KOPT-K1 (cell line): Measurements from ENCODE around the gene HCN2.

Experiments
- H3K27ac ChIP-seq: fragments of 200-600 bp; sonication (generic); 2 replicates; pipeline ENCODE4 v1.5.1; 2016; ENCODE audit warnings: antibody characterized with exemption, mild to moderate bottlenecking, low read depth, low read length; ENCODE audit not compliant: poor library complexity, severe bottlenecking
- H3K36me3 ChIP-seq: fragments of 200-600 bp; sonication (generic); 2 replicates; pipeline ENCODE4 v1.5.1; 2017; ENCODE audit warnings: antibody characterized with exemption, mild to moderate bottlenecking, low read length, moderate library complexity; ENCODE audit not compliant: insufficient read depth
- H3K9me3 ChIP-seq: fragments of 200-600 bp; sonication (generic); 2 replicates; pipeline ENCODE4 v1.5.1; 2017; ENCODE audit warnings: antibody characterized with exemption, low read length, mild to moderate bottlenecking; ENCODE audit not compliant: insufficient read depth, poor library complexity, severe bottlenecking

The HCN2 gene

GRCh38 chr19:589693-590395 lies at the start of gene HCN2:
HCN2 (plus strand) TSS chr19:589881; CDS start chr19:589946, 65 bp downstream.
- Histone ChIP-seq H3K36me3 (no peaks in the 10 kb centered on the region), H3K27ac (no peak within 1 kb of the TSS), H3K9me3 (no peaks in the 10 kb centered on the region)

GRCh38 chr19:540867-541637 lies 48.6 kb upstream of the HCN2 start:
- Histone ChIP-seq H3K36me3 (peaks cover 56% of the 10 kb centered on the region; the same call in 1 of the 2 replicates), H3K27ac (no peak overlapping the region), H3K9me3 (no peaks in the 10 kb centered on the region)

GRCh38 chr19:541699-542098 lies 48.0 kb upstream of the HCN2 start:
- Histone ChIP-seq H3K36me3 (peaks cover 50% of the 10 kb centered on the region; the same call in 1 of the 2 replicates), H3K27ac (no peak overlapping the region), H3K9me3 (no peaks in the 10 kb centered on the region)

- H3K27ac ChIP-seq: no peak overlapping the region
- peaks cover 45% of the 10 kb centered on the region; the same call in 1 of the 2 replicates for H3K36me3 ChIP-seq
- H3K9me3 ChIP-seq: no peaks in the 10 kb centered on the region
These were observed 47.4 kb upstream of the HCN2 start for GRCh38 chr19:542173-542866.

DNA sequence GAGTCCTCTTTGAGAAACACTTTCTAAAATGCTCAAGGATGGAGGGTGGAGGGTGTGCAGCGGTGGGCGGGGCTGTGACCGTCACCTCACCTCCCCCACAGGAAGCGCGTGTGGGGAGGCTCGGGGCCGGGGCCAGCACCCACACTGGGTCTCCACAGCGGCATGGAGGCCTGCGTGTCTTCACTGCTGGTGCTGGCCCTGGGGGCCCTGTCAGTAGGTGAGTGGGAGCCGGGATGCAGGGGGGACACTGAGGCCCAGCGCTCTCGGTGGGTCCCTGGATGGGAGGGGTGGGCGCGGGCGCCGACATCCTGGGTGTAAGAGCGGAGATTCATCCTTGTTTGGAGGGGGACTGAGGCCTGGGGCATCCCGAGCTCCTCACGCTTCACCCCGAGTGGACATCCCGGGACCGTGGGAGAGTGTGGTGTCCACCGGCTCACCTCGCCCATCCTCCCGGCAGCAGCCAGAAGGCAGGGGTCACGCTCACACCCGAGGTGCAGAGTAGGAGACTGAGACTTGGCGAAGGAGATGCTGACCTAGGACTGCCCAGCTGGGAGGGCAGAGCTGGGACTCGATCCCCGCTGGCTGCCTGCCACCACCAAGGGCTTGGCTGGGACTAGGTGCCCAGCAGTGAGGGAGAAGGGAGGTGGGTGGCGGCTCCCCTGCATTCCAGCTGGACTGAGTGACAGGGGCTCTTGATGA lies 45.6 kb upstream of the HCN2 start, which contains the start of gene GZMM:
TSS of gene GZMM (plus strand) at position 144 of the 699 bp plus-strand sequence. CDS start at position 163, 19 bp downstream.
- H3K9me3 ChIP-seq: no peaks in the 10 kb centered on the region
- H3K36me3 ChIP-seq: peaks cover 31% of the 10 kb centered on the region; the same call in 1 of the 2 replicates
- peak within 1 kb of the TSS; percentile 13 for H3K27ac ChIP-seq

DNA sequence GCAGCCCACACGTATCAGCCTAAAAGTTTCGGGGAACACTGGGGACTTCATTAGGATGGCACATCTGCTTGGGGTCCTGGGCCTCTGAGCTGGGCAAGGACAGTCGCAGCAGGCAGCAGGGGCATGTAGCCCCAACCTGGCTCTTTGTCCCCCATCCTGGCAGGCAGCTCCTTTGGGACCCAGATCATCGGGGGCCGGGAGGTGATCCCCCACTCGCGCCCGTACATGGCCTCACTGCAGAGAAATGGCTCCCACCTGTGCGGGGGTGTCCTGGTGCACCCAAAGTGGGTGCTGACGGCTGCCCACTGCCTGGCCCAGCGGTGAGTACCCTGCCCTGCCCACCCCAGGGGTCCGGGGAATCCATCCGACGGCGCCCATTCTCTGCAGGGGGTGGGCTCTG lies 42.6 kb upstream of the HCN2 start:
- Histone ChIP-seq H3K36me3 (peaks cover 12% of the 10 kb centered on the region; the same call in 1 of the 2 replicates), H3K9me3 (no peaks in the 10 kb centered on the region), H3K27ac (no peak overlapping the region)

DNA sequence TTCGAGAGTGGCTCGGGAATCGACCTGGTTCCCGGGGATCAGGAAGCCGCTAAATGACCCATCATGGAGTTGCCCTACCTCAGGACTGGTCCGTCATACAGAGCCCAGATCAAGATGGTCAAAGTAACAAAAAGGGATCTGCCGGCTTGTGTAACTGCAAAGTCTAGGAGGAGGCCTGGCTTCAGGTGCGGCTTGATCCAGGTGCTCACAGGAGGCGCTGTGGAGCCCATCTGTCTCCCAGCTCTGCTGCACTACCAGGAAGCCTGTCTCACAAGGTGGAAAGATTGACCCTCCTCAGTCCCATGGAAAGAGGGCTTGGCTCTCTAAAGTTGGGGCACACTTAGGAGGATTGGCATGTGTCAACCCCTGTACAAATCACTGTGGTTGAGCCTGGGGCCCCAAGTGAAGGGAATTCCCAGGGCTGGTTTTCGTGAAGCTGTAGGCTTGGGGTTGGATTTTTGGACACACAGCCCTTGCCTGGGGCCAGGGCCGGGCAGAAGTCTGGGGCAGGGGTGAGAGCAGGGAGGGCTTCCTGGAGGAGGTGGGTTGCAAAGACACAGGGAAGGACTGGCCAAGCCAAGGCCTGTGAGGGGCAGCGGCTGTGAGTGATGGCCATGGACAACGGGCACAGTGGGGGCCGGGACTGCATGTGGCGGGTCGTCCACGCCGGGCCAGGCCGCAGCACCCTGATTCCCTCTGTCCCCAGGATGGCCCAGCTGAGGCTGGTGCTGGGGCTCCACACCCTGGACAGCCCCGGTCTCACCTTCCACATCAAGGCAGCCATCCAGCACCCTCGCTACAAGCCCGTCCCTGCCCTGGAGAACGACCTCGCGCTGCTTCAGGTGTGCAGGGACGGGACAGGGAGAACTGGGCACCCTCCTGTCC lies 41.6 kb upstream of the HCN2 start:
- Histone ChIP-seq H3K9me3 (no peaks in the 10 kb centered on the region), H3K36me3 (0 out of 2 replicates have a peak, but pooled peaks cover 2% of the 10 kb centered on the region), H3K27ac (no peak overlapping the region)

GRCh38 chr19:548886-549830 lies 40.5 kb upstream of the HCN2 start:
- H3K36me3 ChIP-seq: no peaks in the 10 kb centered on the region
- H3K9me3 ChIP-seq: no peaks in the 10 kb centered on the region
- no peak overlapping the region for H3K27ac ChIP-seq

DNA sequence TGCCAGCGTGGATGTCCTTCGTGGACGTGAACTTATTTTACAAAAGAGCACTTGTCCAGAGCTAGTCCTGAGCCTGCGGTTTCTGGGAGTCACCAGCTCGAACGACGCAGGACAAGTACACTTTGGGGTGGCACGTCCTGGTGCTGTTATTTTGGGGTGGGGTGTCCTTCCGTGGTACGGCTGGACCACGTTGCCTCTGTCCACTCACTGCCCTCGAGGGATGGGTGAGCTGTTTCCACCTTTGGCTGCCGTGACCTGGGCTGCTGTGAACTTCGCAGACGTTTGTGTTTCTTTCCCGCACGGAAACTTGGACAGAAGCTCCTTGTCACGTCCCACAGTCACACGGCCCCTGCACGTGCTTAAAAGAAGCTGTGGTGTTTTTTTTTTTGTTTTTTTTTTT lies 34.9 kb upstream of the HCN2 start:
- Histone ChIP-seq H3K36me3 (no peaks in the 10 kb centered on the region), H3K9me3 (no peaks in the 10 kb centered on the region), H3K27ac (no peak overlapping the region)

- H3K36me3 ChIP-seq: no peaks in the 10 kb centered on the region
- H3K27ac ChIP-seq: no peak overlapping the region
- no peaks in the 10 kb centered on the region for H3K9me3 ChIP-seq
These were observed 34.2 kb upstream of the HCN2 start for GRCh38 chr19:555474-555808.

DNA sequence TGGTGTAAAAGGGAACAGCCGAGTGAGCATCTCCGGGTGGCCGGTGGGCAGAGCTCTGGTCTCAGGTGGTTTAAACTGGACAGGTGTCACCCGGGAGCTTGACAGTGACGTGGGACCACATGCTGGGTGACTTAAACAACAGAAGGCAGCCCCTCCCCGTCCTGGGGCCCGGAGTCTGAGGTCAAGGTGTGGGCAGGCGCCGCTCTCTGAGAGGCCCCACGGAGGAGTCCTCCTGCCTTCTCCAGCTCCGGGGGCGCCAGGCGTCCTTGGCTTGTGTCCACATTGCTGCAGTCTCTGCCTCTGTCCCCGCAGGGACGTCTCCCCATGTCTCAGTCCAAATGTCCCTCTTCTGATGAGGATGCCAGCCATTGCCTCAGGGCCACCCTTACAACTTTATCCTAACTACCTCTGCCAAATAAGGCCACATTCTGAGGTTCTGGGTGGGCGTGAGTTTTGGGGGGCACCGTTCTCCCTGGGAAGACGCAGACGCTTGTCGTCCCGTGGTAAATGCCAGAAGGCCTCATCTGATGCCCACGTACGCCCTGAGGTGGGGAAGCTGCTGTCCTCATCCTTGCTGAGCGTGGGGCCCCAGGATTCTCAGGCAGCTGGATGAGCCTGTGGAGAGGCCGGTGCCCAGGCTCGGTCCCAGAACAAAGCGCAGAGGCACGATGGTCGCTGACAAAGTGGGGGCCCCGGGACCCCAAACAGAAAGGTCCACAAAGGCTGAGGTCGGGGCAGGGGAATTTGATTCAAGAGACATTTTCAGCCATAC lies 32.9 kb upstream of the HCN2 start:
- H3K9me3 ChIP-seq: no peaks in the 10 kb centered on the region
- H3K27ac ChIP-seq: no peak overlapping the region
- no peaks in the 10 kb centered on the region for H3K36me3 ChIP-seq

GRCh38 chr19:558770-559439 lies 30.8 kb upstream of the HCN2 start:
- Histone ChIP-seq H3K9me3 (no peaks in the 10 kb centered on the region), H3K36me3 (no peaks in the 10 kb centered on the region), H3K27ac (no peak overlapping the region)
